ENCODE results near the gene LYRM4.

Gene LYRM4

DNA sequence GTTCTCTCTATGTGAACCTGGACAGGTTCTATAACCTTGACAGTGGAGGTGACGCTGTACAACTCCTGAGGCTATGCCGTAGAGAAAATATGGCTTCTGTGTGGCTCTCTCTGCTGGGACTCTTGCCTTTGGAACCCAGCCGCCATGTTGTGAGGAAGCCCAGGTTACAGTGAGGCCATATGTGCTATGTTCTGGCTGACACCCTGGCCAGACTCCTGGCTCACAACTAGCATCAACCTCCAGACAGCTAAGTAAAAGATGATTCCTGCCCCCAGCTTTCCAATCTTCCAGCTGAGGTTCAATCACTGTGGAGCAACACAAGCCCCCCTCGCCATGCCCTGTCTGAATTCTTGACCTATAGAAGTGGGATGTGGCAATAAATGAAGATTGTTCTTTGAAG, 118.6 kb downstream of the LYRM4 start:
- TF ChIP-seq REST (IDR thresholded peaks at IDR 0.05; ENCODE audit: insufficient read depth in 1 of 2, low read depth in 2 of 2, low read length in 2 of 2) = no peak
- no peak for TF ChIP-seq SIN3A (IDR thresholded peaks at IDR 0.05; ENCODE audit: borderline replicate concordance, insufficient read depth, low read length)
- no peak for TF ChIP-seq TAF1 (IDR thresholded peaks at IDR 0.05; ENCODE audit: borderline replicate concordance, insufficient read depth, low read length)
- no peak for TF ChIP-seq FOXP2 (optimal IDR thresholded peaks at IDR 0.05; ENCODE audit: borderline replicate concordance, extremely low read depth, extremely low read length, insufficient read depth)
- TF ChIP-seq POLR2AphosphoS5 (IDR thresholded peaks at IDR 0.05; ENCODE audit: low read depth, low read length) = no peak

DNA sequence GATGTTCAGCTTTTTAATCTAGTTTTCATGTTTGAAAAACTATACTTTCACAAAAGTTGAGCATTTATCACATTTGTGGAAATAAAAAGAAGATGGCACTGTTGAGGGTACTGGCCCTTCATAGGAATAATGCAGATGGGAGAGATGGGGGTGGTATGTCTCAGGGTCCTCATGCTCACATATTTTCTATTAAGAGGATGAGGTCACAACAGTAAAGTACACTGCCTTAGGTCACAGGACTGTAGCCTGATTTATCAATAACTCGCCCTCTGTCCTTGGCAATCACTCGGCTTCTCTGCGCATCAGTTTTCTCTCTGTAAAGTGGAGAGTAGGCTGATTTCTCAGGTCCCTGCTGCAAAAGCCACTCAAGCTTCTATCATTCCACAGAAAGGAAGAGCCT, 119.7 kb downstream of the LYRM4 start:
- no peak for TF ChIP-seq SIN3A (IDR thresholded peaks at IDR 0.05; ENCODE audit: borderline replicate concordance, insufficient read depth, low read length)
- no peak for TF ChIP-seq REST (IDR thresholded peaks at IDR 0.05; ENCODE audit: insufficient read depth in 1 of 2, low read depth in 2 of 2, low read length in 2 of 2)
- no peak for TF ChIP-seq POLR2AphosphoS5 (IDR thresholded peaks at IDR 0.05; ENCODE audit: low read depth, low read length)
- TF ChIP-seq FOXP2 (optimal IDR thresholded peaks at IDR 0.05; ENCODE audit: borderline replicate concordance, extremely low read depth, extremely low read length, insufficient read depth) = no peak
- TF ChIP-seq TAF1 (IDR thresholded peaks at IDR 0.05; ENCODE audit: borderline replicate concordance, insufficient read depth, low read length) = no peak

GRCh38 chr6:5139828-5140771, 120.7 kb downstream of the LYRM4 start:
- TF ChIP-seq POLR2AphosphoS5 (IDR thresholded peaks at IDR 0.05; ENCODE audit: low read depth, low read length) (no peak), TAF1 (IDR thresholded peaks at IDR 0.05; ENCODE audit: borderline replicate concordance, insufficient read depth, low read length) (no peak), SIN3A (IDR thresholded peaks at IDR 0.05; ENCODE audit: borderline replicate concordance, insufficient read depth, low read length) (no peak), REST (IDR thresholded peaks at IDR 0.05; ENCODE audit: insufficient read depth in 1 of 2, low read depth in 2 of 2, low read length in 2 of 2) (no peak), FOXP2 (optimal IDR thresholded peaks at IDR 0.05; ENCODE audit: borderline replicate concordance, extremely low read depth, extremely low read length, insufficient read depth) (no peak)

DNA sequence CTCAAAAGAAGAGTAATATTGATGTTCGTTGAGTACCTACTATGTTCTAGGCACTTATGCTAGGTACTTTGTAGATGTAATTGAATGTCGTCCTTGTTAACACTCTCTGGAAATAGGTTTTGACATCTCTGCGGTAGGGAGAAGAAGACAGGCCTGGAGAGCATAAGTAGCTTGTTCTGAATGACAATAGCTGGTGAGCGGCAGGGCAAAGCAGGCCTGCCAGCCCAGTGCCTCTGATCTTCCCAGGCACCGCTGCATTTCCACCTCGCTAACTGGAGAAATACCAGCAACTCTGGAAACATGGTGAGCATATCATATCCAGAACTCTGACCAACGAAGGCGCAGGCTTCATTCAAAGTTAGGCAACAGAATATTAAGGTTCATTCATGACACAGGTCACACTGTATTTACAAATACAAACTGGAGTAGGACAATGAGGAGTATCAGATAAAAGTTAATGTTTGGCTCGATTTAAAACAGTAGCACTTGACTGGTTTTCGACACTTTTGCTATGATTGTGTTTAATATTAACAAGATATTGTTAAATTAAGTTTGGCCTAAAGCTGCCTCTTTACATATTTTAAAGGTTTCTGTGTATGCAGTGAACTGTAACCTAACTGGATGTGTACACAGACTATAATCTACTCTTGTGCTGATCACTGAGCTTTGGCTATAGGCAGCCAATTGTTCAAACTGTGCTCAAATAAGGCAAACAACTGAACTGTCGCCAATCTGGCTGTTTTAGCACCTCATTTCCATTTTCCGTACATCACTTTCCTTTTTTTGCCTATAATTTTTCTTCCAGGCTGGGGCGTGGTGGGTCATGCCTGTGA, 121.5 kb downstream of the LYRM4 start:
- TF ChIP-seq POLR2AphosphoS5 (IDR thresholded peaks at IDR 0.05; ENCODE audit: low read depth, low read length) = no peak
- no peak for TF ChIP-seq TAF1 (IDR thresholded peaks at IDR 0.05; ENCODE audit: borderline replicate concordance, insufficient read depth, low read length)
- no peak for TF ChIP-seq FOXP2 (optimal IDR thresholded peaks at IDR 0.05; ENCODE audit: borderline replicate concordance, extremely low read depth, extremely low read length, insufficient read depth)
- TF ChIP-seq SIN3A (IDR thresholded peaks at IDR 0.05; ENCODE audit: borderline replicate concordance, insufficient read depth, low read length) = no peak
- no peak for TF ChIP-seq REST (IDR thresholded peaks at IDR 0.05; ENCODE audit: insufficient read depth in 1 of 2, low read depth in 2 of 2, low read length in 2 of 2)
